ENCODE measurements around the gene SLC48A1.

Gene SLC48A1

GRCh38 chr12:47770086-47770726, 2.8 kb upstream of the SLC48A1 start:
- no peak overlapping the region for H2BK5ac ChIP-seq (ENCODE audit: low read length)
- no peak overlapping the region for H3K4me3 ChIP-seq (ENCODE audit: low read length in 2 of 2)
- no peak overlapping the region for H3K4ac ChIP-seq (ENCODE audit: low read length)
- H3K27ac ChIP-seq (replicated peaks; ENCODE audit: low read length): no peak overlapping the region
- H3K18ac ChIP-seq (ENCODE audit: low read length): no peak overlapping the region
- H2BK15ac ChIP-seq (ENCODE audit: low read length): no peak overlapping the region
- H3K4me2 ChIP-seq (ENCODE audit: insufficient read depth, low read length, poor library complexity, severe bottlenecking): no peak overlapping the region
- H3K79me1 ChIP-seq (ENCODE audit: low read depth, low read length): no peaks in the 10 kb centered on the region
- no peak overlapping the region for H4K91ac ChIP-seq (ENCODE audit: low read depth, low read length, poor library complexity)
- no peak overlapping the region for H3K9ac ChIP-seq (ENCODE audit: low read depth, low read length, poor library complexity)
- H3K4me1 ChIP-seq (ENCODE audit: control insufficient read depth in 2 of 2, insufficient read depth in 1 of 2, low read depth in 1 of 2, low read length in 2 of 2): peaks cover 14 to 16% of the 10 kb centered on the region in 2 donors
- H3K9me3 ChIP-seq (replicated peaks in 1 of 2; ENCODE audit: control insufficient read depth in 2 of 2, insufficient read depth in 1 of 2, low read depth in 1 of 2, low read length in 2 of 2): no peaks in the 10 kb centered on the region
- H4K8ac ChIP-seq (ENCODE audit: low read depth, low read length): no peak overlapping the region
- H3K27me3 ChIP-seq (ENCODE audit: control insufficient read depth in 3 of 3, insufficient read depth in 3 of 3, low read depth in 1 of 3, low read length in 3 of 3): peaks cover 0 to 5% (median 0%) of the 10 kb centered on the region in 3 experiments
- H2BK120ac ChIP-seq (ENCODE audit: low read depth, low read length): no peak overlapping the region
- no peaks in the 10 kb centered on the region for H3K36me3 ChIP-seq (replicated peaks in 1 of 2; ENCODE audit: control insufficient read depth in 2 of 2, insufficient read depth in 2 of 2, low read length in 2 of 2)
- H2AK5ac ChIP-seq (ENCODE audit: low read depth, low read length): no peak overlapping the region
- H2BK12ac ChIP-seq (ENCODE audit: low read length): no peak overlapping the region
- H2AFZ ChIP-seq (ENCODE audit: low read length): peak overlapping the region; percentile 48
- no peak overlapping the region for H3K14ac ChIP-seq (ENCODE audit: low read length)
- no peak for DNase-seq (ENCODE audit: low spot score)
- WGBS, 2 donors (ENCODE audit: extremely low coverage in 2 of 2, insufficient read length in 2 of 2, insufficient replicate concordance in 1 of 2): no CpG with 5 or more reads among the region's 3 CpGs
- no peak overlapping the region for H3K23ac ChIP-seq (ENCODE audit: low read depth, low read length, poor library complexity)

DNA sequence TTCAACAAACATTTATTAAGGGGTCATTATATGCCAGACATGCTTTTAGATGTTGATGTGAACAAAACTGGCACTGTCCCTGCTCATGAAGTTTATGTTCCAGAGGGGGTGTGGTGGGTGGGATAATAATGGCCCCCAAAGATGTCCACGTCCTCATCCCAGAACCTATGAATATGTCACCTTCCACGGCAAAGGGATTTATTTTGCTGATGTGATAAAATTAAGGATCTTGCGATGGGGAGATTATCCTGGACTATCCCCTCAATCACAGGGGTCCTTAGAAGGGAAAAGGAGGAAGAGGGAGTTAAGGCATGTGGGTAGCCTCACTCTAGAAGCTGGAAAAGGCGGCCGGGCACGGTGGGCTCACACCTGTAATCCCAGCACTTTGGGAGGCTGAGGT, 1.7 kb upstream of the SLC48A1 start:
- Histone ChIP-seq H4K8ac (ENCODE audit: low read depth, low read length) (no peak overlapping the region), H2BK5ac (ENCODE audit: low read length) (no peak overlapping the region), H3K4me2 (ENCODE audit: insufficient read depth, low read length, poor library complexity, severe bottlenecking) (no peak overlapping the region), H2BK15ac (ENCODE audit: low read length) (no peak overlapping the region), H3K27ac (replicated peaks; ENCODE audit: low read length) (no peak overlapping the region), H3K4ac (ENCODE audit: low read length) (no peak overlapping the region), H2BK120ac (ENCODE audit: low read depth, low read length) (no peak overlapping the region), H3K27me3 (ENCODE audit: control insufficient read depth in 3 of 3, insufficient read depth in 3 of 3, low read depth in 1 of 3, low read length in 3 of 3) (peaks cover 0 to 5% (median 0%) of the 10 kb centered on the region in 3 experiments), H3K9me3 (replicated peaks in 1 of 2; ENCODE audit: control insufficient read depth in 2 of 2, insufficient read depth in 1 of 2, low read depth in 1 of 2, low read length in 2 of 2) (no peaks in the 10 kb centered on the region), H3K9ac (ENCODE audit: low read depth, low read length, poor library complexity) (no peak overlapping the region), H2BK12ac (ENCODE audit: low read length) (no peak overlapping the region), H3K23ac (ENCODE audit: low read depth, low read length, poor library complexity) (no peak overlapping the region), H3K79me1 (ENCODE audit: low read depth, low read length) (no peaks in the 10 kb centered on the region), H3K4me1 (ENCODE audit: control insufficient read depth in 2 of 2, insufficient read depth in 1 of 2, low read depth in 1 of 2, low read length in 2 of 2) (peaks cover 11 to 16% of the 10 kb centered on the region in 2 donors), H2AK5ac (ENCODE audit: low read depth, low read length) (no peak overlapping the region), H3K14ac (ENCODE audit: low read length) (no peak overlapping the region), H3K4me3 (ENCODE audit: low read length in 2 of 2) (no peak overlapping the region), H3K18ac (ENCODE audit: low read length) (no peak overlapping the region), H2AFZ (ENCODE audit: low read length) (no peak overlapping the region), H3K36me3 (replicated peaks in 1 of 2; ENCODE audit: control insufficient read depth in 2 of 2, insufficient read depth in 2 of 2, low read length in 2 of 2) (no peaks in the 10 kb centered on the region), H4K91ac (ENCODE audit: low read depth, low read length, poor library complexity) (no peak overlapping the region)
- DNase-seq (ENCODE audit: low spot score): no peak
- WGBS, 2 donors (ENCODE audit: extremely low coverage in 2 of 2, insufficient read length in 2 of 2, insufficient replicate concordance in 1 of 2): no CpG with 5 or more reads among the region's 6 CpGs

- no peak for DNase-seq (ENCODE audit: low spot score)
- no peak overlapping the region for H2BK5ac ChIP-seq (ENCODE audit: low read length)
- H3K79me1 ChIP-seq (ENCODE audit: low read depth, low read length): no peaks in the 10 kb centered on the region
- no peak overlapping the region for H2BK120ac ChIP-seq (ENCODE audit: low read depth, low read length)
- WGBS, 2 donors (ENCODE audit: extremely low coverage in 2 of 2, insufficient read length in 2 of 2, insufficient replicate concordance in 1 of 2): no CpG with 5 or more reads among the region's 13 CpGs
- peak overlapping the region; percentile 32 for H2AK5ac ChIP-seq (ENCODE audit: low read depth, low read length)
- H3K4me3 ChIP-seq (ENCODE audit: low read length in 2 of 2): no peak overlapping the region
- H3K9ac ChIP-seq (ENCODE audit: low read depth, low read length, poor library complexity): no peak overlapping the region
- no peak overlapping the region for H3K23ac ChIP-seq (ENCODE audit: low read depth, low read length, poor library complexity)
- no peaks in the 10 kb centered on the region for H3K36me3 ChIP-seq (replicated peaks in 1 of 2; ENCODE audit: control insufficient read depth in 2 of 2, insufficient read depth in 2 of 2, low read length in 2 of 2)
- H4K8ac ChIP-seq (ENCODE audit: low read depth, low read length): no peak overlapping the region
- peaks cover 11 to 14% of the 10 kb centered on the region in 2 donors for H3K4me1 ChIP-seq (ENCODE audit: control insufficient read depth in 2 of 2, insufficient read depth in 1 of 2, low read depth in 1 of 2, low read length in 2 of 2)
- no peak overlapping the region for H3K14ac ChIP-seq (ENCODE audit: low read length)
- H2BK12ac ChIP-seq (ENCODE audit: low read length): no peak overlapping the region
- no peak overlapping the region for H3K18ac ChIP-seq (ENCODE audit: low read length)
- no peak overlapping the region for H3K27ac ChIP-seq (replicated peaks; ENCODE audit: low read length)
- H3K9me3 ChIP-seq (replicated peaks in 1 of 2; ENCODE audit: control insufficient read depth in 2 of 2, insufficient read depth in 1 of 2, low read depth in 1 of 2, low read length in 2 of 2): no peaks in the 10 kb centered on the region
- peak overlapping the region; percentile 13 for H3K4me2 ChIP-seq (ENCODE audit: insufficient read depth, low read length, poor library complexity, severe bottlenecking)
- no peak overlapping the region for H4K91ac ChIP-seq (ENCODE audit: low read depth, low read length, poor library complexity)
- peaks cover 0 to 5% (median 0%) of the 10 kb centered on the region in 3 experiments for H3K27me3 ChIP-seq (ENCODE audit: control insufficient read depth in 3 of 3, insufficient read depth in 3 of 3, low read depth in 1 of 3, low read length in 3 of 3)
- peak overlapping the region; percentile 96 for H2AFZ ChIP-seq (ENCODE audit: low read length)
- no peak overlapping the region for H3K4ac ChIP-seq (ENCODE audit: low read length)
- H2BK15ac ChIP-seq (ENCODE audit: low read length): no peak overlapping the region
These were observed 861 bp upstream of the SLC48A1 start for GRCh38 chr12:47772094-47772660.

GRCh38 chr12:47772738-47773061, 338 bp upstream of the SLC48A1 start:
- Histone ChIP-seq H3K4me2 (ENCODE audit: insufficient read depth, low read length, poor library complexity, severe bottlenecking) (peak overlapping the region; percentile 54), H3K27me3 (ENCODE audit: control insufficient read depth in 3 of 3, insufficient read depth in 3 of 3, low read depth in 1 of 3, low read length in 3 of 3) (peaks cover 0 to 5% (median 0%) of the 10 kb centered on the region in 3 experiments), H3K9me3 (replicated peaks in 1 of 2; ENCODE audit: control insufficient read depth in 2 of 2, insufficient read depth in 1 of 2, low read depth in 1 of 2, low read length in 2 of 2) (no peaks in the 10 kb centered on the region), H2BK5ac (ENCODE audit: low read length) (no peak overlapping the region), H2BK15ac (ENCODE audit: low read length) (no peak overlapping the region), H3K18ac (ENCODE audit: low read length) (no peak overlapping the region), H2BK12ac (ENCODE audit: low read length) (no peak overlapping the region), H2AK5ac (ENCODE audit: low read depth, low read length) (no peak overlapping the region), H3K9ac (ENCODE audit: low read depth, low read length, poor library complexity) (no peak overlapping the region), H3K4ac (ENCODE audit: low read length) (no peak overlapping the region), H3K79me1 (ENCODE audit: low read depth, low read length) (no peaks in the 10 kb centered on the region), H3K4me3 (ENCODE audit: low read length in 2 of 2) (peak overlapping the region; percentile 69), H4K91ac (ENCODE audit: low read depth, low read length, poor library complexity) (no peak overlapping the region), H3K14ac (ENCODE audit: low read length) (no peak overlapping the region), H4K8ac (ENCODE audit: low read depth, low read length) (no peak overlapping the region), H2AFZ (ENCODE audit: low read length) (peak overlapping the region; percentile 96), H2BK120ac (ENCODE audit: low read depth, low read length) (no peak overlapping the region), H3K23ac (ENCODE audit: low read depth, low read length, poor library complexity) (no peak overlapping the region), H3K36me3 (replicated peaks in 1 of 2; ENCODE audit: control insufficient read depth in 2 of 2, insufficient read depth in 2 of 2, low read length in 2 of 2) (no peaks in the 10 kb centered on the region), H3K27ac (replicated peaks; ENCODE audit: low read length) (no peak overlapping the region), H3K4me1 (ENCODE audit: control insufficient read depth in 2 of 2, insufficient read depth in 1 of 2, low read depth in 1 of 2, low read length in 2 of 2) (peaks cover 11 to 14% of the 10 kb centered on the region in 2 donors)
- DNase-seq (ENCODE audit: low spot score): no peak
- no CpG with 5 or more reads among the region's 17 CpGs for WGBS, 2 donors (ENCODE audit: extremely low coverage in 2 of 2, insufficient read length in 2 of 2, insufficient replicate concordance in 1 of 2)

Measured in neuronal stem cell (in vitro differentiated cells).